GOT3 (cell line): ENCODE results near the gene TIAM2.
"Not testable (repeated sequence)": the region's sequence is repeated elsewhere in the genome, so short reads cannot be mapped to it uniquely, and the experiment has no call there.

ENCODE experiments used
- DNase-seq: peaks from one replicate; lab custom pipeline; 2025; ENCODE audit warnings: mixed read lengths; lab: John Stamatoyannopoulos, UW

The TIAM2 gene

DNA sequence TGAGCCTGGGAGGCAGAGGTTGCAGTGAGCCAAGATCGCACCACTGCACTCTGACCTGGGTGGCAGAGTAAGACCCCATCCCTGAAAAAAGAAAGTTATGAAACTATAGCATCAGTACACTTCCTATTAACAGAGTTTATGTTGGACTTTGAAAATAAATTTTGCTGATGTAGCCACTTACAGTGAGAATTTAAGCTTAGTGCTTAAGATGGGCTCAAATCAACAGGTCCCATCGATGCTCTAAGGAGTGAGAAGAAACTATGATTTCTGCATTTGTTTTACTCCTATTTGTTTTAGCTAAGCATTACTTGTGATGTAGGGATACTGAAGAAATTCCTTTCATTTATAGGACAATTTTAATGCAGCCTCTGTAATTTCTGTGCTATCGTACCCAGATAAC, 175.4 kb downstream of the TIAM2 start:
- DNase-seq: no peak

DNA sequence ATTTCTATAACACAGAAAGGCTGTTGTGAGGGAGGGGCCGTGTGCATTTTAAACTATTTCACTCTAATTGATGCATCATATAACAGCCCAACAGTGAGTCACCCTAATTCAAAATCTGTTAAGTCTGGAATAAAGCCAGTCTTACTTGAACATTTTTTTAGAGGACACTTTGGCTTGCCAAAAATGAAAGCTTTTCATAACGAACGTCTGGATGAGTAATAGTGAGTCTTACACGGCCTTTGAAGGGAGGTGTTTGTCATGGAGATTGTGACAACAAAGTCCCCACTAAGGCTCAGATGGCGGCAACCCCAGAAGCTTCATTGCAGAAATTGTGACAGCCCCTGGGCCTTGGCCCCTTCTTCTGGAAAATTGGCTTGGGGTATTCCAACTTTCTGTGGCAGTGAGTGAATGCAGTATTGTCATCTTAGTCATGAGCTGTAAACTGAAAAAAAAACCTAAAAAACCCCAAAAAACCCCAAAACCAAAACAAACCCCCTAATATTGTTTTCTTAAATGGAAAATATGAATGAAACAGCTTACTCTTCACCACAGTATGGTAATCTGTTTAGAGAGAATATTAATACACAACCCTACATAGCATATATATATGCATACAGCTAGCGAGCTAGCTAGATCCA, 176.1 kb downstream of the TIAM2 start:
- DNase-seq: peak; percentile 20

DNA sequence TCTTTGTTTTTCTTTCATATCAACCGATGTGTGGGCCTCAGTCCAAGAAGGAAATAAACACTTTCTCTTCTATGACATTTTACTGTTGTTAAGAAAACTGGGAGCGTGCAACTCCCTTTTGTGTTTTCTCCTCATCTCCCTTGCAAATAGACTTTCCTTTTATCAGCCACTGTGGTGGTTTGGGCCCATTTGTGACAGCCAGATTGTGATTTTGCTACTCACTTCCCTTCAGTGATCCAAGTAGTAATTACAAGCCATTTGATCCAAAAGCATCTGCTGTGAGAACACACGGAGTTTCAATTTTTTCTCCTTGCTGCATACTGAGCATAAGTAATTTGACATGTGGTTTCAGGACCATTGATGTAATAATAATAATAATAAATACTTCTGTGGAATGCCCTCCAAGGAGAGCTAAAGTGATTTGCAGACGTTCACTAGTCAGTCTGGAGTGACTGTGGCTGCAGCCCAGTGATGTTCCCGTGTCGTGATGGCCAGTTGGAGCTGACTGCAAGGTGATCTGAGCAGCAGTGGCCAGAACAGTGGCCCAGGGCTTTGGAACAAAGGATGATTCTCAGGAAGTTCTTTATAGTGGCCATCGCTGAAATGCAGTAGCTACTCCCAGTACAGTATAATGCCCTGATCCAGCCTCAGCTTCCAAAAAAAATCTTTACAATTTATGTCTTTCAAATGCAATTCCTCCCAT, 176.8 kb downstream of the TIAM2 start:
- no peak for DNase-seq

DNA sequence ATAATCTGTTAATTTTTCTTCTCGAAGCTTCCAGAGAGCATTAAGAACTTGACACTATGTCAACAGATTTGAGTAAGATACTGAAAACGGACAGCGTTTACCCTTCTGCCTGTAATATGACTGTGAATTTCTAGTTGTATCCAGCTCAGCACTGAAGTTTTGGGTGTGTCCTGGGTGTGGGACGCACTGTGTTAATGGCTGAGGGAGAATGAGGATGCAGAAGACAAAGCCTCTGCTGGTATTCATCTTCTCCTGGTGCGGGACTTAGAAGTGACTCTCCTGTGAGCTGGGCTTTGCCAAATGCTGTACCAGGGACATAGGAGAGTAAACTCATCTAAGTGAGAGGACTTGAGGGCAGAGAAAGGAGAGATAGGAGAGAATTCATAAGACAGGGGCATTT, 178.4 kb downstream of the TIAM2 start:
- DNase-seq: no peak

DNA sequence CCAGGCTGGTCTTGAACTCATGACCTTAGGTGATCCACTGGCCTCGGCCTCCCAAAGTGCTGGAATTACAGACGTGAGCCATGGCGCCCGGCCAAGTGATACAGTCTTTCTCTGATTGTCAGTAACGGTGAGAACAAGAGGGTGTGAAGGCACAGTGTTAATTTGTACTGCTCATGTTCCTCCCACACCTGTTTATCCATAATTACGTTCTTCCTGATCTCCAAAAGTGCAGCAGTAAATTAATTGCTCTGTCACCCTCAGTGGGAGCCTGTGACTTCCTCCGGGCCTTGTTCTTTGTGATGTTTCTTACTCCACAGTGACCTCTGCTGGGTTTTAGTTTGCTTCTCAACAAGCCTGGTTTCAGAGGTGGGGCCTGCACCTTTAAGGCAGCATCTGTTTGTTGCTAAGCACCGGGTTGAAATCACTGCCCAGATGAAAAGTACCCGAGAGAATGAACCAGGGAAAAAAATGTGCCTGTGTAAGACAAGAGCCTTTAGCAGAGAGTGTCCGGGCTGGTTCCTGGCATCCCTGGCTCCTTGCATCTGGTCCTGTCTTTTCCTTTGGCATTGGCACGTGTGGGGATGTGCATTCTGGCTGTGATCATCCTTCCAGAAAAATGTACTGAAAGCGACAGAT, 179.6 kb downstream of the TIAM2 start:
- no peak for DNase-seq

DNA sequence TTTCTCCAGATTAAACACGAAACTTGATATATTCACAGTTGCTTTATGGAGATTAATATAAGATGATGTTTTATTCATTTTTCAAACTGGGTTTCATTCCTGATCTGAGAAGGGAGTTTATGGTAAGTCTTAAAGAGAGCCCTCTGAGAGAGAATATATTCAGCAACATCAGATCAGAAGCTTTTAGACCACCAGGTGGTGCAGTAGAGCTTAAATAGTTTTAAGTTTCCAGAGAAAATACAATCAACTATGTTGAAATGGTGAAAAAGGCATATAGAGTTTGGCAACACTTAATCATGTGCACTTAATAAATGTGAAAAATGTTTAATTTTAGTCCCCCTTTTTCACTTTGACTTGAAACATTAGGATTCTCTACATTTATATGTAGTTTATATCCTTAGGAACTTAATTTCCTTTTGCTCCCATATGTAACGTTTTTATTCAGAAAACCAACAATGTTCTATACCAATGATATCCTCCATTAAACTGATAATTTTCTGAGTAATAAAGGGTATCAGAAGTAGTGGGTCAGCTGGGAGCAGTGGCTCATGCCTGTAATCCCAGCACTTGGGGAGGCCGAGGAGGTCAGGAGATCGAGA, 182.3 kb downstream of the TIAM2 start:
- DNase-seq: no peak

DNA sequence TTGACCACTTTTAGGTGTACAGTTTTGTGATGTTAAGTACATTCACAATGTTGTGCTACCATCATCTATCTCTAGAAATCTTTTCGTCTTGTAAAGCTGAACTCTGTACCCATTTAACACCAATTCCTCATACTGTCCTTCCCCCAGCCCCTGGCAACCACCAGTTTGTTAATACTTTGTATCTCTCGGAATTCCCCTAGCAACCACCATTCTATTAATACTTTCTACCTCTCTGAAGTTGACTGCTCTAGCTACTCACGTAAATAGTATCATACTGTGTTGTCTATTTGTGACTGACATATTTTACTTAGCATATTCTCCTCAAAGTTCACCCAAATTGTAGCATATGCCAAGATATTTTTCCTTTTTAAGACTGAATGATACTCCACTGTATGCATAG, 186.4 kb downstream of the TIAM2 start:
- DNase-seq: no peak

DNA sequence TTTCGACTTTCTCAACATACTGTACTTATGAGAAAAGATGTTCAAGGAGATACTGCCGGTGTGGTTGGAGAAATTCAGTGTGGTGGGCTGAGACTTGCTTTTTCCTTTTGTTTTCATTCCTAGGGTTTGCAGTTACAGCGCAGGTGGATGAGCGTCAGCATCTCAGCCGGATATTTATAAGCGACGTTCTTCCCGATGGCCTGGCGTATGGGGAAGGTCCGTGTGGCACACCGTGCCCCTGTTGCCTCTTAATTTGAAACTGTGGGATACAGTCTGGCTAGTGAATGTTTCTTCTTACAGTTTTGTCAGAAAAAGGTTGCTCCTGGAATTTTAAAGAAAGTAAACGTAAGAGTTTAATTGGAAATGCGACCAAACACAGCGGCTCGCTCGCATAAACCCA, 187.0 kb downstream of the TIAM2 start:
- DNase-seq: no peak

DNA sequence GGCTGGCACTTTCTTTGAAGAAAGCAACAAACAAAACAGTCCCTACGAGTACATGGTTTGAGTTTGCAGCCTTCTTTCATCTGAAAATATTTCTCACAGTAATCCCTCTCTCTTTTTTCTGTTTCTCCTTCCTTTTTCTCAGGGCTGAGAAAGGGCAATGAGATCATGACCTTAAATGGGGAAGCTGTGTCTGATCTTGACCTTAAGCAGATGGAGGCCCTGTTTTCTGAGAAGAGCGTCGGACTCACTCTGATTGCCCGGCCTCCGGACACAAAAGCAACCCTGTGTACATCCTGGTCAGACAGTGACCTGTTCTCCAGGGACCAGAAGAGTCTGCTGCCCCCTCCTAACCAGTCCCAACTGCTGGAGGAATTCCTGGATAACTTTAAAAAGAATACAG, 188.0 kb downstream of the TIAM2 start:
- no peak for DNase-seq

DNA sequence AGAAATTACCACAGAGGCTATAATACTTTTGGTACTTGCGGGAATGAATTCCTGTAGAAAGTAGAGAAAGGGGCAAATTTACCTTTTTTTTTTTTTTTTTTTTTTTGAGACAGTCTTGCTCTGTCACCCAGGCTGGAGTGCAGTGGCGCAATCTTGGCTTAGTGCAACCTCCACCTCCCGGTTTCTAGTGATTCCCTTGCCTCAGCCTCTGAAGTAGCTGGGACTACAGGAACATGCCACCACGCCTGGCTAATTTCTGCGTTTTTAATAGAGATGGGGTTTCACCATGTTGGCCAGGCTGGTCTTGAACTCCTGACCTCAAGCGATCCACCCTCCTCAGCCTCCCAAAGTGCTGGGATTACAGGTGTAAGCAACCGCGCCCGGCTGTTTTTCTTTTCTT, 189.9 kb downstream of the TIAM2 start:
- not testable (repeated sequence) for DNase-seq

DNA sequence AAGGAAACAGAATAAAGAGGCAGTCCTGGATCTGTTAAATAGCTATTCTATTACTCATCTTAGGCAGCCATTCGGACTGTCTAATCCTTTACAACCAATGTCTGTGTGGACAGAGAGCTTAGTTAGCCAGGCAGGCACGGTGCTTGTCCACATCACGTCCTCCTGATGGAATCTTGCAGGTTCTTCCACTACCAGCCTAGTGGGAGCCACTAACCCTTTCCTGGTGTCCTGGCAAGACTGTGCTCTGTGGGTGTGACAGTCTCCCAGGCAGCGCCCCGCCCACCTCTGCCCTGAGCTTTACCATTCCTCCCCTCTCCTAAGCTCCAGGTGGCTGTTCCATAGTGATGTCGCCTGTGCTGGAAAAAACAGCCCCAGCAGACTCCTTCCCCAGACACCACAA, 190.4 kb downstream of the TIAM2 start:
- no peak for DNase-seq

DNA sequence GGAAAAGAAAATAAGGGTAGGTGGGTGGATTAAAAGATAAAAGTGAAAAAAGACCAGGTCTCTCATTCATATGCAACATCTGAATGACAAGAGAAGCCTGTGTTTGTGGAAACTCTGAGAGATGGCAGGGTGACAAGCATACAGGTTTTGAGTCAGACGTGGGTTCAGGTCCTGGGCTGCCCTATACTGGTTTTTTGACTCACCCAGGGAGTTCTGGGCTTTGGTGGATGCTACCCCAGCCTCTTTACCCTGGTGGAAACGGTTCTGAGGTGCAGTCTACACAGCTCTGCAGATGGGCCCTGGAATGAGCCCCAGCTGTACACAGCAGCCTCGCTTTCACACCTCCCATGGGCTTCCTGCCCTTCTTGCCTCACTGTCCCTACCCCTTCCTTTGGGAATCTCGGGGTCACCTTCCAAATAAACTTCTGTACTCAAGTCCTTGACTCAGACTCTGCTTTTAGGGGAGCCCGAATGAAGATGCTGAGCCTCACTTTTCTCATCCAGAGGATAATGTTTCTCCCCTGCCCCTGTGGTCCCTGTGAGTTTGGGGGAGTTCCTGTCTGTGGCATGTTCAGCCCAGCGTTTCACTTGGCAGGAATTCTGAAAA, 191.0 kb downstream of the TIAM2 start:
- DNase-seq: no peak

DNA sequence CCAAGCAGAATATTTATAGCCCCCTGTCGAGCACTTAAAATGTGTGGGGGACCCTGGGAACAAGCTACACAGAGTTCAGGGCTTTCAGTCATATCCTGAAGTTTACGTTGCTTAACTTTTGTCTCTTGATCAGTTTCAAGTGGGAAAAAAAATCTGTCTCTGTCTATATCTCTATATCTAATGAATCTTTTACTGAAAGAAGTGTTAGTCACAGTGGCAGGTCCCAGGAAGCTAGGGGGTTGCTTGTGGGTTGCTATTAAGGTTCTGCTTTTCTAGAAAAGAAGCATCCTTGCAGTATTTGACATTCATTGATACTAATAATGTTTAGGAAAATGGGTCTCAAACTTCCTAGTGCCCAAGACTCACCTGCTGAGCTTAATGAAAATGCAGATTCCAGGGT, 192.0 kb downstream of the TIAM2 start:
- DNase-seq: no peak

DNA sequence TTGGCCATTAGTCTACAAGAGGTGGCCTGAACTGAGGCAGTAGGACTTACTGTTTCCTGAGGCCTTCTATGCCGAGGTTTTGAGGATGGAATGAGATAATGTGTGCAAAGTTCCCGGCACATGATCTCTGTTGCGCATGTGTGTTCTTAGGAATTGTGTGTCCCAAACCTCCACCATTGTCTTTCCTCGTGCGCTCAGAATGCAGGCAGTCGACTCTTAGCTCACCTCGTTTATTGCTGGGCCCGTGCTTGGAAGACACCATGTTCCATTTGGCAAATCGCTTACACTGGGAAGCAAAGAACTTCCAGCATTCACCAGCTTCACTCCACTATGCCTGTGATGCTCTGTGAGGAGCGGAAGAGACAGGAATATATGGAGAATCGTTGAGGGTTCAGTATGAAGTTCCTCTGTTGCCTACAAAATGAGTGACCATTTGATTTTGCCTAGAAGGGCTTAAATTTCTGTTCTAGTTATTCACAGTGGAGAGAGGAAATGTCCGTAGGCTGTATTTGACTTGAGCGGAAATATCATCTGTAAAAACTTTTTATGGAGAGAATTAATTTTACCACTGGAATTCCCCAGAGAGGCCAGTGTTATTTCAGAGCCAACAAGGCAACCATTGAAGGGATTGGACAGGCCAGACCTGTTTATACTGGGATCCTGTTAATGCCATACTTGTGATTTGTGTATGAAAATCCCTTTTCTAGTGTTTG, 193.0 kb downstream of the TIAM2 start:
- no peak for DNase-seq

DNA sequence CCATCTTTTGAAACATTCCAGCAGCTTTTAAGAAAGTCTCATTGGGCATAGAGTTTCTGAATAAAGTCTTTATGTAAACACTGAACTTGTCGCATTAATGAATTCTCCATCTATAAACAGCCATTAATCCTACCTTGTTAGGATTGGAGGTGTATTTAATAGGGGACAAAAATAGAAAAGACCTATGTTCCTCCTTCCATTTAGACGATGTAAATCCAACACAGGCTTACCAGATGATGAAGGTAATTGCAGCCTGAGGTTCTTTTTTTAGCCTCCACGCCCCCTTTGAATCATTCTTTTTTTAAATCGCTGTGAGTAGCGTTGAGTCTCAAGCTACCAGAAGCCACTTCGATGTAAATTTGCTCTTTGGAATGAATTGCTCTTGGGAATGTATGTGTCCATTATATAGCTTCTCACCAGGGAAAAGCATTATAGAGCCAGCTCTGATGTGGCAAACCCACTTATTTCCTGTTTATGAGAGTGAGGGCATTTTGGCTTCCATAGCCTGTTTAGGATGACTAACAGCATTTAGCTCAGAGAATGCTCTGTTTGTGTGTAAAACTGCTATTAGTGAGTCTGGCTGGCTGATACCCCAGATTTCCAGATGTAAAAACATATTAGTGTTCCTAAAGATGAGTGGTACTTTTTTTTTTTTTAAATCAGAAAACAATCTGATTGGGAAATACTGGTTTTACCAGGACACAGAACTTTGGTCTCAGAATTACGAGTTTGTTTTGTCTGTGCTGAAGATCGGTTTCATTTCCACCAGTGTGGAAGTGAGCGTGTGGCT, 193.8 kb downstream of the TIAM2 start:
- no peak for DNase-seq

DNA sequence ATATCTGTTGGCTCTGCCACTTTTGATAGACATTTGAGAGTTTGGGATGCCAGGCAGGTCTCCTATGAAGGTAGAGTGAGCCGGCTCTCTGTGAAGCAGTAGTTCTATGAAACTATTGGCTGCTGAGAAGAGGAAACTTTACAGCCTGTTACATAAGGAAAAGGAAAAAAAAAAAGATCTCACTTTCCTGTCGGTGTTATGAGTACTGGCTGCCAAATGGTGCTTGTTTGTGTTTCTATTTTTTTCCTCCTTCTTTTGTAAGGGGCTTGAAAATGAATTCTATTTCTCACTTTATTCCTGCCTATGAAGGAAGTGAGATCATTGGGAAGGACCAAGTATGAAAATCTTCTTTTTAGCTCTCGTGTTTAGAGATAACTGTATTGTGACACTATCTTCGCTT, 195.6 kb downstream of the TIAM2 start:
- DNase-seq: no peak

DNA sequence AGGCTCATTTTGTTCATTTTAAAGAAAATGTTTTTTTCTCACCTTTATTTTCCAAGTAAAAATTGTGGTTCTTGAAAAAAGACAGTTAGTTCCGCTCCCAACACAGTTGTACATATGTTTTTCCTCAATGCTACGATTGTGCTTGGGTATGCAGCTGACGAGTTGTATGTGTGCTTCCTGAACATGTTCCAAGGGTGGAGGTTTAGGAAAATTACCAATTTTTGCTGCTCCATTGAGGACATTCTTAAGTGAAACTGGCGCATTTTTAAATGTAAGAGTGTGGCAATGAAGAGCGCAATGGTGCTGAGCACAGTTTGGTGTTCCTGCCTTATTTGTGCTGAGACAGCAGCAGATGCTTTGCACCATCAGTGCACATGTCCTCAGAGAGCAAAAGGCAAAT, 198.4 kb downstream of the TIAM2 start:
- no peak for DNase-seq

DNA sequence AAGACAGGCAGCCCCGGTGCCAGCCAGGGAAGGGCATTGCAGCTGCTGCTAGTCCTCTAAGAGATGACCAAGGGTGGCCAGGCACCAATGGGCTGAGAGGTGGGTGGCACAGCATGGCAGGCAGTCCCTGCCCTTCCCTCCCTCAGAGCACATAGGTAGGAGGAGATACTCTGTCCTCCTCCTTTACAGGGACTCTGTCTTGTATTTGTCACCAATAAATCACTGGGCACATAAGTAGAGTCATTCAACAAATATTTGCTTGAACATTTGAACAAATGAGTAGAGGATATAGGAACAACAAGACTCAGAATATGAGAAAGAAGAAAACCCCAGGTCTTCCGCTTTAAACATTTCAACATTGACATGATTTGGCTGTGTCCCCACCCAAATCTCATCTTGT, 199.3 kb downstream of the TIAM2 start:
- no peak for DNase-seq

DNA sequence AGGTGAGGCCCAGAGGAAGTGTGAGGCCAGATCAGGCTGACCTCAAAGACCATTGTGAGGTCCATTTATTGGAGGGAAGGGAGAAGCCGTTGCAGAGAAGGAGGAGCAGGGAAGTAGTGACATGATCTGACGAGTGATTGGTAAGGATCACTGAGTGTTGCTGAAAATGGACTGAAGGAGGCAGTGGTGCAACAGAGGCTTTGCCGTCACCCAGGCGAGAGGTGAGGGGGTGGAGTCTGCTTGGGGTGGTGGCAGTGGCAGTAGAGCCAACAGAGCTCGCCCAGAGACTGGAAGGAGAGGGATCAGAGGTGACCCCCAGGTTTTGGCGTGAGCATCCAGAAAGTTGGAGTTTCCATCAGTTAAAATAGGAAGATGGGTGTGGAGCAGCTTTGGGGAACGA, 200.8 kb downstream of the TIAM2 start:
- DNase-seq: no peak

DNA sequence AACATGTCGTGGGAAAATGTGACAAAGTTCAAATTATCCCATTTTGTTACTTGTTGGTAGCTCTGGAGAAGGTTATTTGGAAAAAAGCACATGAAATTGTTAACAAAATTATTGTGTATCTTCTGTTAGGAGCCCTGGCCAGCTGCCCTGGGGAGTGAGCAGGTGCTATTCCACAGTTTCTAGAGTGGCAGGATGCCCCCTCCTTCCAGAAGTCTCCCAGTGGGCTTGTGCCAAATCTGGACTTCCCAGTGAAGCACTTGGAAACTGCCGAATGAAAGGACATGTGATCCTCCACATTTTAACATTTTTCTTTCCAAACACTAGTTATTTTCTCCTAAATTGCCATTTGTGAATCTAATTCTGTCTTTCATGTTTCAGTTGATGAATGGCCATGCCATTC, 201.8 kb downstream of the TIAM2 start:
- DNase-seq: no peak

DNA sequence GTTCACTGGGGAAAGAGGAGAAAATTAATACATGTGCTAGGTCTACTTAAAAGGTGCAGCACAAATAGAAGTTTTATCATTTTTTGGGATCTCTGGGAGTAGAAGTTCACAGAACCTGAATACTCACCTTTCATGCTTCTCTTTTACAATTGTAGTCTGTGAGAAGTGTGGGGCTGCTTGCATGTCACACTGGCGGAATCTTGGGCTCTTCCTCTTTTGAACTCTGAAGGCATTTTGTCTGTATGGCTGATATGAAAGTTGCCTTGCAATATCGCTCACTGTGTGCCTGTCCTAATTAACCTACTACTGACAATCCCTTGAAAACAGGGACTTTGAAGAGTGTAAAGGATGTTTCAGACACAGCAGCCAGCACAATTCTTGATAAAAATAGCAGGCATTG, 202.8 kb downstream of the TIAM2 start:
- DNase-seq: no peak
